H9 (cell line): ENCODE data around the gene PRODH. TPM values are rescaled to one million over a fixed set of nuclear protein-coding genes. Genes with fewer than 3 reads are reported as not detected.
"Not testable (repeated sequence)": the region's sequence is repeated elsewhere in the genome, so short reads cannot be mapped to it uniquely, and the experiment has no call there.

Experiments
- DNase-seq: peaks from one replicate; pipeline ENCODE4 v3.0.0-alpha.2; 2017
- H2AFZ ChIP-seq: one replicate; pipeline ENCODE4 v1.6.1; 2013; ENCODE audit warnings: mild to moderate bottlenecking, low read length, control low read depth, moderate library complexity
- H2AK5ac ChIP-seq: 2 replicates; pipeline ENCODE4 v1.6.1; 2013; ENCODE audit warnings: low read length, control low read depth, mixed read lengths; ENCODE audit not compliant: insufficient read length
- H2BK120ac ChIP-seq: one replicate; pipeline ENCODE4 v1.6.1; 2013; ENCODE audit warnings: low read depth, mild to moderate bottlenecking, low read length, control low read depth, inconsistent platforms; ENCODE audit not compliant: poor library complexity, severe bottlenecking
- H2BK12ac ChIP-seq: 2 replicates; pipeline ENCODE4 v1.6.1; 2013; ENCODE audit warnings: low read length, control low read depth, mixed read lengths, low read depth; ENCODE audit not compliant: insufficient read length
- H2BK15ac ChIP-seq: 2 replicates; pipeline ENCODE4 v1.6.1; 2013; ENCODE audit warnings: low read depth, low read length, control low read depth
- H2BK20ac ChIP-seq: one replicate; pipeline ENCODE4 v1.6.1; 2013; ENCODE audit warnings: low read depth, mild to moderate bottlenecking, low read length, control low read depth, inconsistent platforms; ENCODE audit not compliant: poor library complexity, severe bottlenecking
- H2BK5ac ChIP-seq: 2 replicates; pipeline ENCODE4 v1.6.1; 2013; ENCODE audit warnings: low read length, control low read depth, mixed read lengths; ENCODE audit not compliant: insufficient read length
- H3K14ac ChIP-seq: 2 replicates; pipeline ENCODE4 v1.6.1; 2013; ENCODE audit warnings: low read length, control low read depth; ENCODE audit not compliant: insufficient read depth
- H3K18ac ChIP-seq: 2 replicates; pipeline ENCODE4 v1.6.1; 2013; ENCODE audit warnings: low read depth, mild to moderate bottlenecking, mixed read lengths, low read length, control low read depth; ENCODE audit not compliant: insufficient read length
- H3K23ac ChIP-seq: 2 replicates; pipeline ENCODE4 v1.6.1; 2013; ENCODE audit warnings: low read length, control low read depth, mixed read lengths, low read depth; ENCODE audit not compliant: insufficient read length
- H3K23me2 ChIP-seq: 2 replicates; pipeline ENCODE4 v1.6.1; 2013; ENCODE audit warnings: low read depth, mild to moderate bottlenecking, mixed read lengths, low read length, control low read depth; ENCODE audit not compliant: insufficient read length, poor library complexity, severe bottlenecking
- H3K27ac ChIP-seq: 2 replicates; pipeline ENCODE4 v1.5.1; 2013; ENCODE audit warnings: low read length, control low read depth, mixed read lengths, low read depth; ENCODE audit not compliant: insufficient read length
- H3K27me3 ChIP-seq: 2 replicates; pipeline ENCODE4 v1.6.1; 2013; ENCODE audit warnings: low read length, control low read depth, inconsistent platforms; ENCODE audit not compliant: insufficient read depth
- H3K4ac ChIP-seq: 2 replicates; pipeline ENCODE4 v1.6.1; 2013; ENCODE audit warnings: low read depth, mild to moderate bottlenecking, control low read depth, inconsistent platforms, low read length, moderate library complexity
- H3K4me1 ChIP-seq: 2 replicates; pipeline ENCODE4 v1.6.1; 2013; ENCODE audit warnings: low read length, control low read depth, inconsistent platforms; ENCODE audit not compliant: insufficient read depth
- H3K4me2 ChIP-seq: 2 replicates; pipeline ENCODE4 v1.6.1; 2013; ENCODE audit warnings: low read length, control low read depth, mixed read lengths; ENCODE audit not compliant: insufficient read length, insufficient read depth
- H3K56ac ChIP-seq: 2 replicates; pipeline ENCODE4 v1.6.1; 2013; ENCODE audit warnings: low read depth, mild to moderate bottlenecking, mixed read lengths, low read length, control low read depth; ENCODE audit not compliant: insufficient read length
- H3K79me1 ChIP-seq: 2 replicates; pipeline ENCODE4 v1.6.1; 2013; ENCODE audit warnings: low read depth, mild to moderate bottlenecking, moderate library complexity, low read length, control low read depth, inconsistent platforms; ENCODE audit not compliant: insufficient read depth, poor library complexity, severe bottlenecking
- H3K79me2 ChIP-seq: 2 replicates; pipeline ENCODE4 v1.6.1; 2013; ENCODE audit warnings: low read length, control low read depth, inconsistent platforms; ENCODE audit not compliant: insufficient read depth
- H3K9ac ChIP-seq: 2 replicates; pipeline ENCODE4 v1.6.1; 2013; ENCODE audit warnings: low read length, control low read depth, mixed read lengths; ENCODE audit not compliant: insufficient read length; ENCODE audit errors: extremely low read depth
- H3K9me3 ChIP-seq: one replicate; pipeline ENCODE4 v1.6.1; 2013; ENCODE audit warnings: low read depth, low read length, inconsistent platforms; ENCODE audit not compliant: control insufficient read depth
- H3T11ph ChIP-seq: one replicate; pipeline ENCODE4 v1.6.1; 2013; ENCODE audit warnings: mild to moderate bottlenecking, low read length, control low read depth, inconsistent platforms
- H4K20me1 ChIP-seq: one replicate; pipeline ENCODE4 v1.6.1; 2013; ENCODE audit not compliant: control insufficient read depth, insufficient read length, insufficient read depth
- H4K5ac ChIP-seq: 2 replicates; pipeline ENCODE4 v1.6.1; 2013; ENCODE audit warnings: low read depth, mild to moderate bottlenecking, mixed read lengths, low read length, control low read depth; ENCODE audit not compliant: insufficient read length
- H4K8ac ChIP-seq: replicated peaks from 2 replicates; pipeline ENCODE4 v1.6.1; 2013; ENCODE audit warnings: low read length, control low read depth, mixed read lengths, low read depth; ENCODE audit not compliant: insufficient read length
- H4K91ac ChIP-seq: 2 replicates; pipeline ENCODE4 v1.6.1; 2013; ENCODE audit warnings: low read depth, mild to moderate bottlenecking, moderate library complexity, mixed read lengths, low read length, control low read depth; ENCODE audit not compliant: insufficient read length
- H3K27ac Mint-ChIP-seq, 3 experiments: 2 replicates in 2 of 3; 3 replicates in 1 of 3; pipeline ENCODE4 v1.8.0; 2020 to 2021; ENCODE audit warnings: mixed read lengths in 3 of 3, mild to moderate bottlenecking in 1 of 3, moderate library complexity in 1 of 3
- H3K27me3 Mint-ChIP-seq: 2 replicates; pipeline ENCODE4 v1.8.0; 2021; ENCODE audit warnings: low read depth, mild to moderate bottlenecking, moderate library complexity, mixed read lengths
- H3K36me3 Mint-ChIP-seq, 3 experiments: 2 replicates in 2 of 3; 3 replicates in 1 of 3; pipeline ENCODE4 v1.8.0; 2020 to 2021; ENCODE audit warnings: low read depth in 3 of 3, mixed read lengths in 3 of 3; ENCODE audit not compliant: insufficient read depth in 1 of 3
- H3K4me1 Mint-ChIP-seq, 2 experiments: 2 replicates each; pipeline ENCODE4 v1.8.0; 2020; ENCODE audit warnings: mixed read lengths in 2 of 2
- H3K4me3 Mint-ChIP-seq, 2 experiments: 2 replicates in 1 of 2; 3 replicates in 1 of 2; pipeline ENCODE4 v1.8.0; 2020 to 2021; ENCODE audit warnings: mild to moderate bottlenecking in 2 of 2, mixed read lengths in 2 of 2, moderate library complexity in 1 of 2
- H3K9me3 Mint-ChIP-seq, 2 experiments: 2 replicates in 1 of 2; 3 replicates in 1 of 2; pipeline ENCODE4 v1.8.0; 2020; ENCODE audit warnings: mild to moderate bottlenecking in 2 of 2, mixed read lengths in 2 of 2, moderate library complexity in 1 of 2
- WGBS: extraction: QIAGEN DNeasy Blood & Tissue Kit; methylation state at CpG from one replicate; pipeline ENCODE4 v1.1.7; 2013; ENCODE audit warnings: missing lambda C conversion rate, low lambda C conversion rate, mixed read lengths; ENCODE audit not compliant: insufficient read length; ENCODE audit errors: extremely low coverage; 5-methylcytosine and 5-hydroxymethylcytosine counted together
- total RNA-seq: library from RNA; stranded (reverse); gene quantifications from 2 replicates; pipeline ENCODE4 v1.2.1, GENCODE V29; 2021

Gene PRODH
- total RNA-seq, 1 experiment from 2014 or later = 51.2 TPM

GRCh38 chr22:18957621-18958320 is 21.7 kb upstream of the PRODH start:
- H3K27ac ChIP-seq, H4K8ac ChIP-seq: not testable (repeated sequence)

GRCh38 chr22:18956956-18957355 is 20.9 kb upstream of the PRODH start:
- not testable (repeated sequence) for H4K8ac ChIP-seq, H3K4me2 ChIP-seq, H3K18ac ChIP-seq, H3K23ac ChIP-seq, H3K56ac ChIP-seq, H3K27me3 Mint-ChIP-seq, H3K27ac Mint-ChIP-seq, H3K4me3 Mint-ChIP-seq, H4K91ac ChIP-seq, H2BK20ac ChIP-seq, DNase-seq, H2BK120ac ChIP-seq, H3K79me1 ChIP-seq, H3K27ac ChIP-seq, H4K5ac ChIP-seq, H3K23me2 ChIP-seq, H2BK5ac ChIP-seq, H3K9me3 ChIP-seq, H3T11ph ChIP-seq, H3K14ac ChIP-seq, H3K9me3 Mint-ChIP-seq, H3K36me3 Mint-ChIP-seq, H2AFZ ChIP-seq, H3K4me1 ChIP-seq, H3K79me2 ChIP-seq, H2BK15ac ChIP-seq, H3K4ac ChIP-seq, H4K20me1 ChIP-seq, H2BK12ac ChIP-seq, H3K27me3 ChIP-seq, H3K9ac ChIP-seq, H2AK5ac ChIP-seq
- WGBS = no CpG with 5 or more reads among the region's 15 CpGs
- peaks cover 11 to 20% of the 10 kb centered on the region in 2 experiments for H3K4me1 Mint-ChIP-seq

More at GRCh38 chr22:18957621-18958320, 21.7 kb upstream of the PRODH start:
- H3K4me3 Mint-ChIP-seq, H3K9me3 Mint-ChIP-seq, H2AK5ac ChIP-seq, H3K79me1 ChIP-seq, H3K56ac ChIP-seq, H3K9me3 ChIP-seq, H4K91ac ChIP-seq, H3K36me3 Mint-ChIP-seq, H3K14ac ChIP-seq, H2BK120ac ChIP-seq, H3K4ac ChIP-seq, H3K4me2 ChIP-seq, H3K23me2 ChIP-seq, H3K27me3 Mint-ChIP-seq, H4K20me1 ChIP-seq, H3K27me3 ChIP-seq, H3K79me2 ChIP-seq, H3K23ac ChIP-seq, H2BK12ac ChIP-seq, H3T11ph ChIP-seq, H2BK5ac ChIP-seq, H4K5ac ChIP-seq, H2BK20ac ChIP-seq, H3K9ac ChIP-seq, H3K4me1 ChIP-seq, H2AFZ ChIP-seq, H2BK15ac ChIP-seq, DNase-seq, H3K18ac ChIP-seq, H3K27ac Mint-ChIP-seq: not testable (repeated sequence)
- WGBS = no CpG with 5 or more reads among the region's 18 CpGs
- H3K4me1 Mint-ChIP-seq = peaks cover 11 to 20% of the 10 kb centered on the region in 2 experiments
